MV-4-11 (cell line): ENCODE results near the gene PLK2.
A peak's percentile ranks its signal among the peaks of the same experiment; 100 is the strongest.

ENCODE experiments used
- DNase-seq: peaks from one replicate; lab custom pipeline; 2025; lab: John Stamatoyannopoulos, UW

PLK2 gene

GRCh38 chr5:58450018-58450417 is 9.9 kb downstream of the PLK2 start:
- no peak for DNase-seq

- DNase-seq = no peak
Measured at GRCh38 chr5:58447226-58447625, 12.7 kb downstream of the PLK2 start.

- DNase-seq = no peak
Measured at GRCh38 chr5:58446024-58446423, 13.9 kb downstream of the PLK2 start.

GRCh38 chr5:58444805-58445204 is 15.1 kb downstream of the PLK2 start:
- no peak for DNase-seq

- no peak for DNase-seq
Measured at GRCh38 chr5:58440901-58441460, 18.9 kb downstream of the PLK2 start.

GRCh38 chr5:58439094-58439644 is 20.7 kb downstream of the PLK2 start:
- DNase-seq = no peak

- DNase-seq = no peak
Measured at GRCh38 chr5:58437661-58438060, 22.2 kb downstream of the PLK2 start.

GRCh38 chr5:58431832-58432231 is 28.1 kb downstream of the PLK2 start:
- no peak for DNase-seq

GRCh38 chr5:58412932-58413331 is 47.0 kb downstream of the PLK2 start:
- no peak for DNase-seq

- no peak for DNase-seq
Measured at GRCh38 chr5:58412081-58412480, 47.8 kb downstream of the PLK2 start.

GRCh38 chr5:58411372-58411771 is 48.5 kb downstream of the PLK2 start:
- DNase-seq = no peak

GRCh38 chr5:58410441-58410840 is 49.4 kb downstream of the PLK2 start:
- peak; percentile 71 for DNase-seq

- DNase-seq = no peak
Measured at GRCh38 chr5:58407042-58407719, 52.7 kb downstream of the PLK2 start.

- no peak for DNase-seq
Measured at GRCh38 chr5:58406394-58406793, 53.5 kb downstream of the PLK2 start.

GRCh38 chr5:58405175-58405574 is 54.7 kb downstream of the PLK2 start:
- DNase-seq = no peak

GRCh38 chr5:58404734-58405133 is 55.2 kb downstream of the PLK2 start:
- no peak for DNase-seq
